GM19328 (cell line): ENCODE results near the gene E2F1.
A peak's percentile ranks its signal among the peaks of the same experiment; 100 is the strongest.

Experiments
- ATAC-seq: cut with Tn5 transposase; IDR thresholded peaks from one replicate; pipeline ENCODE4 v1.9.1; 2021; ENCODE audit warnings: mild to moderate bottlenecking, moderate library complexity; ENCODE audit not compliant: unreplicated experiment

The E2F1 gene

GRCh38 chr20:33687993-33688937 lies 2.1 kb upstream of the E2F1 start:
- ATAC-seq: no peak

- ATAC-seq: no peak
These were observed 1.3 kb upstream of the E2F1 start for GRCh38 chr20:33687370-33687915.

GRCh38 chr20:33686984-33687366 lies 790 bp upstream of the E2F1 start:
- no peak for ATAC-seq

- peak; percentile 33 for ATAC-seq
These were observed 671 bp downstream of the E2F1 start for GRCh38 chr20:33685328-33686099.

GRCh38 chr20:33684533-33685327 lies 1.5 kb downstream of the E2F1 start:
- ATAC-seq: no peak

- ATAC-seq: no peak
These were observed 4.3 kb downstream of the E2F1 start for GRCh38 chr20:33681728-33682353.

- no peak for ATAC-seq
These were observed 4.9 kb downstream of the E2F1 start for GRCh38 chr20:33681288-33681687.

- no peak for ATAC-seq
These were observed 5.5 kb downstream of the E2F1 start for GRCh38 chr20:33680686-33681085.

- peak; percentile 45 for ATAC-seq
These were observed 6.3 kb downstream of the E2F1 start for GRCh38 chr20:33679758-33680485.

- ATAC-seq: no peak
These were observed 8.0 kb downstream of the E2F1 start for GRCh38 chr20:33677991-33678702.

GRCh38 chr20:33676652-33677645 lies 9.2 kb downstream of the E2F1 start:
- ATAC-seq: no peak

- no peak for ATAC-seq
These were observed 10.1 kb downstream of the E2F1 start for GRCh38 chr20:33676121-33676520.

GRCh38 chr20:33675136-33675959 lies 10.8 kb downstream of the E2F1 start:
- ATAC-seq: no peak

- ATAC-seq: peak; percentile 61
These were observed 11.7 kb downstream of the E2F1 start, which contains the start of gene NECAB3 for GRCh38 chr20:33674294-33675135. Gene NECAB3 (minus strand): TSS chr20:33674428. CDS start chr20:33674352, 76 bp downstream.

- ATAC-seq: peak; percentile 48
These were observed 12.5 kb downstream of the E2F1 start for GRCh38 chr20:33673410-33674293.
